GM19397 (cell line): ENCODE measurements around the gene C1orf35.

ENCODE experiments used
- ATAC-seq: cut with Tn5 transposase; IDR thresholded peaks from one replicate; pipeline ENCODE4 v1.9.1; 2021; ENCODE audit warnings: mild to moderate bottlenecking, moderate library complexity; ENCODE audit not compliant: unreplicated experiment

Gene C1orf35

DNA sequence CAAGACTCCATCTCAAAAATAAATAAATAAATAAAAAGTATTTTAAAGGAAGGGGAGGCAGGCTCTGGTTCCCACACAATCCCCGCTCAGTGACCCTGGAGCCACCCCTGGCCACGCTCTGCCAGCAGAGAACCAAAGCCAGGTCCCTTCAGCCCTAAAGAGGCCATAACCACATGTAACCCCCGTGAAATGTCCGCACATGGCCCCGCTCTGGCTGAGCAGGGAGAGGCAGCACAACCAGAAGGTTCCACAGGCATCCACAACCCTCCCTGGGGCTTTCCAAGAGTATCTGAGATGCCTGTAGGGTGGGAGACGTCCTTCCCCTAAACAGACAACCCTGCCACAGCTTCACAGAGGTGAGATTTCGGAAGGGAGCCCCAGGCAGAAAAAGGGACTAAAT lies 22.0 kb downstream of the C1orf35 start:
- ATAC-seq: no peak

DNA sequence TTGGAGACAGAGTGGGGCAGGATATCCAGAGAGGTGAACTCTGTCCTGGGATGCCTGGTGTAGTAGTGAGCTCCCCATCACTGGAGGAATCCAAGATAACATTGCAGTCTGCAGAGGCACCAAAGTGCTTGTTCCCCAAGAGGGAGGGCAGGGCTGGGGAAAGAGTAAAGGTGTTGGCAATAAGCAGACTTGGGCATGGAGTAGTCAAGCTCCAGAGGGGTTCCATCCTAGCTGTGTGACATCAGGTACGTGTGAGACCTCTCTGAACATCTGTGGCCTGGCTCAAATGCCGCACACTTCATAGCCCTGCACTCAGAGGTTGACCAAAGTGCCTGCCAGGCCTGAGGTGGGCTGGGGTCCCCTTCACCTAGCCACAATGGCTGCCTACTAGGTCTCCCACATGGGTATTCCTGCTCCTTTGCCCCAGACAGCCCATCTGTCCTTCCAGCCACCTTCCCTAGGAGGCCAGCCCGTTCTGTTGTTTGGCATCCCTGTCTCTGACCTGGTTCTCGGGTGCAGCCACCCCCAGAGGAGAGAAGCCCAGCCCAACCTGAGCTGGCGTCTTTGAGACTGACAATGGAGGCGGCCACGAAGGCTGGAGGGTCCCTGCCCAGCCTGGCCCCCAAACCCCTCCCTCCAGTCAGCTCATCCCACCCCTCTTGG lies 23.4 kb downstream of the C1orf35 start:
- no peak for ATAC-seq

DNA sequence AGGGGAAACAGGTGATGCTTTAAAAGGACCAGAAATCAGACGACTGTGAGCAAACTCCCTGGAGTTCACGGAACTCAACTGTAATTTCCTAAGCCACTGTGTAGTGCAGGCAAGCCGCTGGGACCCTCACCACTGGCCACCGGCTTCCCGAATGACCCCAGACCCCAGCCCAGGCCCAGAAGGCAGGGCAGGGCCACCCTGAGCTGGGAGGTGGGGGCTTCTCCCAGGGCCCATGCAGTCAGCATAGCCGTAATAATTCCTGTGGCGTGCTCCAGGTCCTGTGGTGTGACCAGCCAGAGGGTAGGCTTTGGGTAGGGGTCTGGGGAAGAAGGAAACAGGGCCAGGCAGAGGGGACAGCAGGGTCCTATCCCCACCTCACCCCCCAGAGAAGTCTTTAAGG lies 24.1 kb downstream of the C1orf35 start:
- no peak for ATAC-seq

DNA sequence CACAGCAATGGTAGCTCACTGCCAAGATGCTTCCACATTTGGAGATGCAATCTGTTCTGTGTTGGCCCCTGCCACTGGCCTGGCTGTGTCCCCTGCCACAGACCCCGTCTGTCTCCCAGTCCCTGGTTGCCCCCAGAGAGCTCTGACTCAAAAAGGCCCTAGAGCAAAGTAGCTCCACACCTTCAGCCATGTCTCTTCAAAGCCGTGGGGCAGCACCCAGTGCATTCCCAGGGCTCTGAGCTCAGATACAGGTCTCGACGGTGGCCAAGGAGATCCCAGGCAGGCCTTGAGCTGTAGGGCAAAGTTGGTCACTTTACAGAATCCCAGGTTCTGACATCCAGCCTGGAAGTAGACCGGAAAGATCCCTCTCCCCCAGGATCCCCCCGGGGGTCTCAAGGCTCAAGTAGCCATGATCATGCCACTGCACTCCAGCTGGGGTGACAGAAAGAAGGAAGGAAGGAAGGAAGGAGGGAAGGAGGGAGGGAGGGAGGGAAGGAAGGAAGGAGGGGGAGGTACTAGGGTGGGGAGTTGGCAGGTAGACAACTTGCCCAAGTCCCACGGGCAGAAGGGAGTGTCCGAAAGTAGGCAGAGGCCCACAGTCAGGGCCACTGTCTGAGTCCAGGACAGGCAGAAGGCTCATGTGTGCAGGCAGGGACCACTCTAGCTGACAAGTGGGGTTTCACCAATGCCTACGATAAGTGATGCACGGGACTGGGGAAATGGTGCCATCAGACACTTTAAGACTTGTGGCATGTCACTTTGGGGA lies 25.4 kb downstream of the C1orf35 start:
- ATAC-seq: no peak

DNA sequence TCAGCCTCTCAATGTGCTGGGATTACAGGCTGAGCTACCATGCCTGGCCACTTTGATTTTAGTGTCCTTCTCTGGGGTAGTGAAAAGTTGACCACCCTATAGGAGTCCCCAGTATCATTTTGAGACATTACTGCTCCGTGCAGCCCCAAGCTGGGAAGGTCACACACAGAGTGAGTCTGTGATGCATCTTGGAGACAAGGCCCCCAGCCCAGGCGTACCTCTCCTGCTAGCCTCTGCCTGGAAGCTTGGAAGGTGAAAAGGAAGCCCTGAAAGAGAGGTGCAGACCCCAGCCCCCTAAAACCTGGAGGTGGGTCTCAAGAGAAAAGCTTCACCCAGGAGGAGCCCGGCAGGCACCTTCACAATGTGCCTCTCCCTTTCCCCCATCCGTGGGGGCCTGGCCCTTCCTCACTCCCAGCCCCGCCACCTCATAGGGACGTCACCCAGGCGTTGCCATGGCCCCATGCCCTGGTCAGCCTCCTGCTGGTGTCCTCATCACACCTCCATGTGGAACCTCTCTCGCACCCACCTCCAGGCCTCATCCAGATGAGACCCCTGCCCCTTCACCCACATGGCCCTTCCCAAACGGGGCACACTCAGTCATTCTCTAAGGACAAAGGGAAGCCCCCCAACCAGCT lies 26.2 kb downstream of the C1orf35 start:
- ATAC-seq: no peak

DNA sequence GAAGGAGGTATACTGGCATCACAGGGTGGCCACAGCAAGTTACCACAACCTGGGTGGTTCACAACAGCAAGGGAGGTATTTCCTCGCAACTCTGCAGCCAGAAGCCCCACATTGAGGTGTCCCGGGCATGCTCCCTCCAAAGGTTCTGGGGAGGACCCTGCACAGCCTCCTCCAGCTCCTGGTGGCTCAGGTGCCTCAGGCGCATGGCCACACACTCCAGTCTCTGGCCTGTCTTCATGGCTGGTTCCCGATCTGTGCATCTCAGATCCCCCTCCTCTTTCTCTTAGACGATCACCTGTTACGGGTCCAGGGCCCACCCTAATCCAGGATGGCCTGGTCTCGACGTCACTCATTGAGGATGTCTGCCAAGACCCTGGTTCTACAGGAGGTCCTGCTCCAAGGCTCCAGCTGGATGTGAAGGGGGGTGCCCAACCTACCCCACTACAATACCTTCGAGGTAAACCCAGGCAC lies 27.3 kb downstream of the C1orf35 start:
- ATAC-seq: no peak

DNA sequence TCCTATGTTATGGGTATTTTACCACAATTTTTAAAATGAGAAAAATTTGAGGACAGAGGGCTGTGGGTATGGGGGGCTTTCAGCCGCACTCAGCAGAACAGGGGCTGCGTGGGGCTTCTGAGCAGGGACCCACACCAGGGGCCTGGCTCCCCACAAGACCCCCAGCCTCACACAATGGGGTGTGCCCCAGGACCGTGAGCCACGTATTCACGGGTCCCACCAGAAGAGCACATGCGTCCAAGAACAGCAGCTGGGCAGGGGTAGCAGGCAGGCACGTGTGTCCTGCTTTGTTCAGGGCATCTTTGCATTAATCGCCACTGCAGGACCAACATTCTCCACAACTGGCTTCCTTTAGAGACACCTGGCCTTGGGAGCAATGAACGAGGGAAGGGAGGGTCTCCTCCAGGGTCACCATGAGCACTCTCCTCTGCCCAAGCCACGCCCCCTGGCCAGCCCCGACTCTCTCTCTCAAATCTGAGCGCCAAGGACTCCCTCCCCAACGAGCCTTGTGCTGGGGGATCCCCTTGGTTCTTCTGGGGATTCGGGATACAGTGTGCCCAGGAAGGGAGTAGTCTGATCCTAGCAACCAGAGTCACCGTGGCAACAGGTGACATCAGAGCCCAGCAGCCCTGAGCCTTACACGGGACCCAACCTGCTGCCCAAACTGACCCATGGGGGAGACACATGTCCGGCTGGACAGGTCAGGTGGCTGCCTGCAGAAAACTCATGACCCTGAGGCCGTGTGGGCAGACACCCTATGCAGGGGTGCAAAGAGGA lies 28.0 kb downstream of the C1orf35 start:
- ATAC-seq: no peak

DNA sequence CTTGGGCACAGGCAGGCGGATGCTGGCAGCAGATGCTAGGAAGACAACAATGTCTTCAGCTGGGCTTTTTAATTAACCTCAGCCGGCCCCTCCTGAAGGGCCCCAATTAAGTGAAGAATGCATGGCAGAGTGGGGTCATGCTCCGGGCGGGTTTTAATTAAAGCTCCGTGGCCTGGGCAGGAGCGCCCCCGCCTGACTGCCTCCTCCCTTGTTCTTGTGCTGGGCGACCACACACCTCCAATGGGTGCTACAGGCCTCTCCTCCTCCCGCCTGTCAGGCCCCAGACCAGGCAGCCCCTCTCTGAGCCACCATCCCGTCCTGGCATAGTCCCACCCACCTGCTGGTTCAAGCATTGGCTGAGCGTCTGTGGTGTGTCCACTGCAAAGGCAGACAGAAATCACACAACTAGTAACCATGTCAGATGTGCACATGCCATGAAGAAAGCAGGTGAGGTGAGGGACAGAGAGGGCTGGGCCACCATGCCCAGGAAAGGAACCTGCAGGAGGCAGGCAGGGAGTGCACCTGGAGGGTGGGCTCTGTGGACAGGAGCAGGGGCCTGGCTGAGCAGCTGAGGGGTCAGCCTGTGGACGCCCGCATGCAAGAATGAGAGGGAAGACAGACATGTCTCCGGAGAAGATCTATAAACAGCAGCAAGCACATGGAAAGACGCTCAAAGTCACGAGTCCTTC lies 29.1 kb downstream of the C1orf35 start:
- no peak for ATAC-seq

DNA sequence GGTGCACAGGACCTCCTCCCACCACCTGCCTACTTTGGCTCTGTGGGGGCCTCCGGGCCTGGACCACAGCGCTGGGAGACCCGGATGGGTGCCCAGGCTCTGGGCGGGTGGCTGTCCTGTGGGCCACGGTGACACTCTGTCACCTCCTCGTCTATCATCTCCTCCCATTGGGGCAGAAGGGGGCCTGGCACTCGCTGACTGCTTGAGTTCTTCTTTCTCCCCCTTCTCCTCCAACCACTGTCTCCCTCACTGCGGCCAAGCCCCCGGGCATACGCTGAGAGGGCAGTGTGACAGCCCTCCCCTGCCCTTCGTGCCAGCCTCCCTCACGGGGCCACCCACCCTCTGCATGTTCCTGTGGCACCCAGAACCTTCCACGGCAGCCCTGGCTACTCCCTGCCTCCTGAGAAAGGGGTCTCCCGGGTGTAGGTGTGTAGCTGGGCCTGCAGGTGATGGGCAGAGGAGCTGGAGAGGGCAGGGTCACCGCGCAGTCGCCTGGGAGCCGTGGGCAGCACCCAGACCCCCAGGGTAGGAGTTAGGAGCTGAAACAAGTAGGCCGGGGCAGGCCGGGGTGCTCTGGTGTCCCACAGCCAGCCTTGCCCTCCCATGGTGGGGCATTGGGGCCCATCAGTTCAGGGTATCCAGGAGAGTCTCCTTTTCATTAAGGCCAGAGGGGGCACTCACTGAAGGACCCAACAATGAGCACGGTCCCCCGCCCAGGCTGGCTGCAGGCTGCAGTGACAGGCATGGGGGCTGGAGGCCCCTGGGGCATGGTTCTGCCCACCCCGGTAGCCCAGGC lies 29.9 kb downstream of the C1orf35 start:
- ATAC-seq: no peak

DNA sequence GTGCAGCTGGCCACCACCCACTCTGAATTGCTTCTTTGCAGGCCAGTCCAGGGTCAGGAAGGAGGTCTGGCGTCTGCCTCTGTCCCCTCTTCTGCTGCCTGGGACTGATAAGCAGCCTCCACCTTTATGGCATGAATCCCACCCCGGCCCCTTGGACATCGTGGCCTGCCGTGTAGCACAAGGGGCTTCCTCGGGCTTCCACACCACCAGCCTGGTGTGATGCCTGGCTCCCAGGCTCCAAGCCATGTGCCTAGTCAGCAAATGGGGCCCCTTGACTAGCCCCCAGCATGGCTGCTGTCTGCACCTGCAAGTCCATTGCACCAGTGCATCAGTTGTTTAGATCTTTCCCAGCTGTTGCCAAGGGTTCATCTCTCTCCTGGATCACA lies 30.5 kb downstream of the C1orf35 start:
- no peak for ATAC-seq

DNA sequence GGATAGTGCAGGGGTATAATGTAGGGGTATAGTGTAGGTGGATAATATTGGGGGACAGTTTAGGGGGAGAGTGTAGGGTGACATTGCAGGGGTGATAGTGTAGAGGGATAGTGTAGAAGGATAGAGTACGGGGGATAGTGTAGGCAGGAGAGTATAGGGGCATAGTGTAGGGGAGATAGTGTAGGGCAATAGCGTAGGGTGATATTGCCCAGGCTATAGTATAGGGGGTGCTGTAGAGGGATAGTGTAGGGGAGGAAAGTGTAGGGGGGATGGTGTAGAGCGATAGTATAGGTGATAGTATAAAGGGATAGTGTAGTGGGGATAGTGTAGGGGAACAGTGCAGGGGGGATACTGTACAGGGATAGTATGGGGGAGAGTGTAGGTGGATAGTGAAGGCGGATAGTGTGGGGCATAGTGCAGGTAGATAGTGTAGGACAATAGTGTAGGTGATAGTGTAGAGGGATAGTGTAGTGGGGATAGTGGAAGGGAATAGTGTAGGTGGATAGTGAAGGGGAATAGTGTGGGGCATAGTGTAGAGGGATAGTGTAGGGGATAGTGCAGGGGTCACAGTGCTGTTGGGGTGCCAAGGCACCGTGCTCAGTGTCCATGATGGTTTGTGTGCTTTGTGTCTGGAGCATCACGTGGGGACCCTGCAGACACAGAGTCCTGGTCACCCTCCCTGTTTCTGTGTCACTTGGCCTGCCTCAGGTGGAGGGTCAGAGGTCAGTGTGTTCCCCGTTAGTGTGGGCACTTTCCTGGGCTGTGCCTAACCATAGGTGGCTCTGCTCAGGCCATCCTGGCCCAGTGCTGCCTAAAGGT lies 31.1 kb downstream of the C1orf35 start:
- no peak for ATAC-seq

DNA sequence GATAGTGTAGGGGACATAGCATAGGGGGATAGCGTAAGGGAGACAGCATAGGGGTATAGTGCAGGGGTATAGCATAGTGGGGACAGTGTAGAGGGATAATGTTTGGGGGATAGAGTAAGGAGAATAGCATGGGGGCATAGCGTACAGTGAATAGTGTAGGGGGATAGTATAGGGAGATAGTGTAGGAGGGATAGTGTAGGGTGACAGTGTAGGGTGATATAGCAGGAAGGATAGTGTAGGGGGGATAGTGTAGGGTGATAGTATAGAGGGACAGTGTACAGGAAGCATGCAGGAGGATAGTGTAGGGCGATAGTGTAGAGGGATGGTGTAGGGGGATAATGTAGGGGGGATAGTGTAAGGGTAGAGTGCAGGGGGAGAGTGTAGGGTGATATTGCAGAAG lies 32.3 kb downstream of the C1orf35 start:
- ATAC-seq: no peak

DNA sequence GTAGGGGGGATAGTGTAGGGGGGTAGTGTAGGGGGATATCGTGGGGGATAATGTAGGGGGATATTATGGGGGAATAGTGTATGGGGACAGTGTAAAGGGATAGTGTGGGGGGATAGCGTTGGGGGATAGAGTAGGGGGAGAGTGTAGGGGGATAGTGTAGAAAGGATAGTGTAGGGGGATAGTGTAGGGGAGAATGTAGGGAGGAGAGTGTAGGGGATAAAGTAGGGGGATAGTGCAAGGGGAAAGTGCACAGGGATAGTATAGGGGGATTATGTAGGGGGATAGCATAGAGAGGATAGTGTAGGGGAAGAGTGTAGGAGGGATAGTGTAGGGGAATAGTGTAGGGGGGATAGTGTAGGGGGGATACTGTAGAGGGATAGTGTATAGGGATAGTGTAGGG lies 33.0 kb downstream of the C1orf35 start:
- ATAC-seq: no peak

DNA sequence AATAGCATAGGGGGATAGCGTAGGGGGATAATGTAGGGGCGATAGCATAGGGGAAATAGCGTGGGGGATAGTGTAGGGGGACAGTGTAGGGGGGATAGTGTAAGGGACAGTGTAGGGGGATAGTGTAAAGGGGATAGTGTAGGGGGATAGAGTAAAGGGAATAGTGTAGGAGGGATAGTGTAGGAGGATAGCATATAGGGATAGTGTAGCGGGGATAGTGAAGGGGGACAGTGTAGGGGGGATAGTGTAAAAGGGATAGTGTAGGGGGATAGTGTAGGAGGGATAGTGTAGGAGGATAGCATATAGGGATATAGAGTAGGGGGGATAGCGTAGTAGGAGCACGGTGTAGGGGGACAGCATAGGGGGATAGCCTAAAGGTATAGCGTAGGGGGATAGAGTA lies 34.8 kb downstream of the C1orf35 start:
- ATAC-seq: no peak

DNA sequence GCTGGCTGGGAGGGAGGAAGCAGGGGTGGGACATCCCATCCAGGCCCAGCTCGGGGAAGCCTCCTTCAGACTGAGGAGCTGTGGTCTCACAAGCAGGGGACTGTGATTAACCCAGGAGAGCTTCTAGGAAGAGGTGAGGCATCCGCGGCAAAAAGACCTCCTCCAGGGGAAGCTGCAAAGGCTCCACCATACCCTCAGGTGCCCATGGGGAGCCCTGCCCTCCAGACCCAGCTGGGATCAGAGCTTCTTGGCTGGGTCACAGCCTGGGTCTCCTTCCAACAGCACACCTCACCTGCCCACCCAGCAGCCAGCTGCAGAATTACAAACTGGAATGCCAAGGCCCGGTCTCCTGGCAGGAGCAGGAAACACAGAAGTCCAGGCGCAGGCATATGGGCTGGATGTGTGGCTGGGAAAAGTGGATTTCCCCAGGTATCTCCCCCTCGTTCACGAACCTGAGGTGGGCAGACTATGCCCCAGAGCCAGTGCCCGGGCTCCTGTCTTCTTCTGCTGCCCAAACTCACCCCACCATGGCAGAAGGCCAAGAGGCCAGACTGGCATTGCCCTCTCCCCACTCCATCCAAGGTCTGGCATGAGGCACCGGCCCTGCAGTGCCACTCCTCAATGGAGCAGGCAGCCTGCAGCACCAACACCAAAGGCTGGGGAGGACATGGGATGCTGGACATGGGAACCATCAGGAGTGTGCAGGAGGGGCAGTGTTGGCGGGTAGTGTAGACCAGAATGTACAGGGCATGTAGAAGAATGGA lies 36.1 kb downstream of the C1orf35 start:
- ATAC-seq: no peak

DNA sequence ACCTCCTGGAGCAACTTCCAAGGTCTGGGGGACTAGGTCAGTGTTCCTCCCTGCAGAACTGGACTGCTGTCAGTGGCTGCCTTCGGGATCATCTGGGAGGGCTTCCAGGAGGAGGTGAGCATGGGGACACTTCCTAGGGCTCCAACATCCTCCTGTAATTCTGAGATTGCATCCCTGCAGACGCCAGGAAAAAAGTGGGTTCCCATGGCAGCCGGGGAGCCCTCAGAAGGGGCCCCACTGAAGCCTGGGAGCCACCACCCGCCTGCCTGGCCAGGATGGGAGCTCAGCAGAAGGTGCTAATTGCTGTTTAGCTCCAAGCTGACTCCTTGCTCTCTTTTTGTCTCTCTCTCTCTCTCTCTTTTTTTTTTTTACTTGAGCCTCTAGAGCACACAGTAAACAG lies 36.7 kb downstream of the C1orf35 start:
- no peak for ATAC-seq

DNA sequence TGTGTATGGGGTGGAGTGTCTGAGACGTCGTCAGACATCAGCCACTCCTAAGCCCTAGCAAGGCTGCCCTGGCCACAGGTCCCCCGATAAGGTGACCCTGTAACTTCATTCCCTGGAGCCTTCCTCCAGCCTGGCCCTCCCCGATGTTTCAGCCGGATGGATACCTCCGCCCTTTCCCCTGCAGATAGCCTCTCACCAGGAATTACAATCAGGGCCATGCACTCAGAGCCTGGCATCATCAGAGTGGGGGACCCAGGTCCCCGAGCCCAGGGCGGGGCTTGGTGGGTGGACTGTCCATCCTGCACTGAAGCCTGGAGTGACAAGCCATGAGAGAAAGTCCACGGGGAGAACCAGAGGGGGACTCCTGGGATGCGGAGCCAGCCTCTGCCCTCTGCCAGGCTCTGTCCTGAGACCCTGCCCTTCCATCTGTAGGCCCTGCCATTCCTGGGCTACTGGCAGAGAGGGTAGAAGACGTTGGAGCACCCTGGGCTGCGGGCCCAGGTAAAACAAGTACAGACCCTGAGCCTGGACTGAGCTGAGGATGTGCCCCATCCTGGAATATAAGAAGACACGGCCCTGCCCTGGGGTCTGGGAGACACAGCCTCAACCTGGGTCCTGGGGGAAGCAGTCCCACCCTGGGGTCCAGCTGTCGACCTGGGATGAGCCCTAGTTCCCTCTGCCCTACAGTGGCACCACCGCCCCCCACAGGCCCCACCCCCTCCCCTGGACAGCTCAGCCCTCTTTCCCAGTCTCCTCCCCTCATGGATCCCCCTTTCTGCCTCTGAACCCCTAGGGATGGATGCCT lies 37.4 kb downstream of the C1orf35 start:
- ATAC-seq: no peak
